SK-N-SH (cell line): ENCODE data around the gene TET2. TPM values are rescaled to one million over a fixed set of nuclear protein-coding genes. Genes with fewer than 3 reads are reported as not detected.

Experiments
- CTCF ChIA-PET: fragments of 300-600, 350-600 bp; formaldehyde crosslinking; extraction: SDS; loops from one replicate; lab custom pipeline; 2021; lab: Yijun Ruan, JAX
- POLR2A ChIA-PET: fragments of 350-600 bp; sonication (Branson Sonifier 250); formaldehyde crosslinking; extraction: SDS; loops from one replicate; lab custom pipeline; 2020; ENCODE audit warnings: antibody characterized with exemption, inconsistent platforms; lab: Yijun Ruan, JAX
- DNase-seq: peaks from one replicate; pipeline ENCODE4 v3.0.0; 2012
- H2AFZ ChIP-seq: fragments of 200-600 bp; sonication (generic); 2 replicates; pipeline ENCODE4 v1.8.1; 2016; ENCODE audit warnings: antibody characterized with exemption, mild to moderate bottlenecking, low read depth
- H3F3A ChIP-seq: fragments of 200-600 bp; sonication (generic); replicated peaks from 2 replicates; pipeline ENCODE3; 2016; ENCODE audit warnings: antibody characterized with exemption, mild to moderate bottlenecking; ENCODE audit not compliant: insufficient read depth
- H3K27ac ChIP-seq, 2 experiments: fragments of 200-500 bp in 1 of 2; fragments of 200-600 bp in 1 of 2; sonication (Bioruptor generic) in 1 of 2; sonication (generic), shearing (Covaris generic) in 1 of 2; 2 replicates each; pipeline versions ENCODE4 v1.5.1 to v1.6.1; 2014 to 2016; ENCODE audit warnings: low read depth in 2 of 2, inconsistent platforms in 1 of 2, low read length in 1 of 2, mild to moderate bottlenecking in 1 of 2, mixed read lengths in 1 of 2
- H3K27me3 ChIP-seq: fragments of 200-600 bp; sonication (generic), shearing (Covaris generic); 2 replicates; pipeline ENCODE4 v1.6.1; 2016; ENCODE audit warnings: mixed run types; ENCODE audit not compliant: insufficient read depth
- H3K36me3 ChIP-seq, 2 experiments: fragments of 200-500 bp in 1 of 2; fragments of 200-600 bp in 1 of 2; sonication (Bioruptor generic) in 1 of 2; sonication (generic) in 1 of 2; replicated peaks in 1 of 2; 2 replicates each; pipeline versions ENCODE3 to v1.5.1; 2014 to 2016; ENCODE audit warnings: low read length in 1 of 2, mild to moderate bottlenecking in 1 of 2; ENCODE audit not compliant: insufficient read depth in 2 of 2, control insufficient read depth in 1 of 2
- H3K4me1 ChIP-seq, 2 experiments: fragments of 200-500 bp in 1 of 2; fragments of 200-600 bp in 1 of 2; sonication (Bioruptor generic) in 1 of 2; sonication (generic), shearing (Covaris generic) in 1 of 2; 2 replicates each; pipeline versions ENCODE4 v1.5.1 to v1.6.1; 2014 to 2016; ENCODE audit warnings: low read depth in 1 of 2, low read length in 1 of 2, mixed run types in 1 of 2; ENCODE audit not compliant: insufficient read depth in 2 of 2, control insufficient read depth in 1 of 2
- H3K4me2 ChIP-seq: fragments of 200-600 bp; sonication (generic), shearing (Covaris generic); 2 replicates; pipeline ENCODE4 v1.6.1; 2017; ENCODE audit warnings: mixed run types
- H3K4me3 ChIP-seq, 2 experiments: fragments of 200-500 bp in 1 of 2; fragments of 200-600 bp in 1 of 2; sonication (Bioruptor generic) in 1 of 2; sonication (generic), shearing (Covaris generic) in 1 of 2; 2 replicates each; pipeline versions ENCODE4 v1.5.1 to v1.8.1; 2014 to 2016; ENCODE audit warnings: low read depth in 2 of 2, inconsistent platforms in 1 of 2, low read length in 1 of 2, mild to moderate bottlenecking in 1 of 2, mixed read lengths in 1 of 2, moderate library complexity in 1 of 2
- H3K79me2 ChIP-seq: fragments of 200-600 bp; sonication (generic); 2 replicates; pipeline ENCODE4 v1.8.1; 2017; ENCODE audit warnings: mild to moderate bottlenecking; ENCODE audit not compliant: insufficient read depth
- H3K9ac ChIP-seq: fragments of 200-600 bp; sonication (generic); 2 replicates; pipeline ENCODE4 v1.6.1; 2017; ENCODE audit warnings: mixed run types
- H3K9me2 ChIP-seq: fragments of 200-600 bp; sonication (generic); 2 replicates; pipeline ENCODE4 v1.6.1; 2017; ENCODE audit warnings: mixed run types
- H3K9me3 ChIP-seq: fragments of 200-600 bp; sonication (generic); 2 replicates; pipeline ENCODE4 v1.6.1; 2017; ENCODE audit warnings: mixed run types, mild to moderate bottlenecking, moderate library complexity
- H4K20me1 ChIP-seq: fragments of 200-600 bp; sonication (generic); 2 replicates; pipeline ENCODE4 v1.6.1; 2017; ENCODE audit warnings: mild to moderate bottlenecking, mixed run types; ENCODE audit not compliant: insufficient read depth
- CHD2 ChIP-seq: fragments of 150-350 bp; IDR thresholded peaks from 2 replicates; pipeline ENCODE4 v1.6.1; 2018; ENCODE audit warnings: low read length; ENCODE audit not compliant: partially characterized antibody
- CTCF ChIP-seq: fragments of 200-600 bp; sonication (generic); IDR thresholded peaks from 2 replicates; pipeline ENCODE4 v1.6.1; 2017; ENCODE audit warnings: antibody characterized with exemption, mild to moderate bottlenecking, moderate library complexity
- EP300 ChIP-seq, 2 experiments: IDR thresholded peaks; 2 replicates each; pipeline versions ENCODE4 v1.4.0 to v1.6.1; 2012; ENCODE audit warnings: borderline replicate concordance in 1 of 2, low read depth in 1 of 2, low read length in 1 of 2
- EZH2phosphoT487 ChIP-seq: fragments of 200-600 bp; sonication (generic); IDR thresholded peaks from 2 replicates; pipeline ENCODE4 v1.6.1; 2017; ENCODE audit warnings: low read depth, mixed run types, mild to moderate bottlenecking, antibody characterized with exemption, moderate library complexity, borderline replicate concordance
- FOSL2 ChIP-seq: IDR thresholded peaks from 2 replicates; pipeline ENCODE4 v1.4.0; 2012; ENCODE audit warnings: low read depth, mild to moderate bottlenecking, moderate library complexity, borderline replicate concordance
- FOXJ3 ChIP-seq: sonication (generic); formaldehyde crosslinking; IDR thresholded peaks from 2 replicates; pipeline ENCODE4 v1.5.1; 2020; ENCODE audit warnings: mild to moderate bottlenecking, missing genetic modification reagents
- GABPA ChIP-seq: IDR thresholded peaks from 2 replicates; pipeline ENCODE4 v1.4.0; 2012; ENCODE audit warnings: low read depth, mild to moderate bottlenecking
- IRF3 ChIP-seq: fragments of 150-350 bp; IDR thresholded peaks from 2 replicates; pipeline ENCODE4 v1.6.1; 2016; ENCODE audit warnings: mild to moderate bottlenecking, low read depth, low read length
- MAX ChIP-seq: IDR thresholded peaks from 2 replicates; pipeline ENCODE4 v1.4.0; 2012; ENCODE audit warnings: low read depth
- MEF2A ChIP-seq: IDR thresholded peaks from 2 replicates; pipeline ENCODE4 v1.4.0; 2012; ENCODE audit warnings: low read depth, borderline replicate concordance
- POLR2AphosphoS5 ChIP-seq: IDR thresholded peaks from 2 replicates; pipeline ENCODE4 v1.6.1; 2012; ENCODE audit warnings: low read depth, low read length
- RAD21 ChIP-seq: IDR thresholded peaks from 2 replicates; pipeline ENCODE4 v1.6.1; 2012; ENCODE audit warnings: mild to moderate bottlenecking, low read length
- REST ChIP-seq: IDR thresholded peaks from 2 replicates; pipeline ENCODE4 v1.6.1; 2012; ENCODE audit warnings: mild to moderate bottlenecking, low read depth, low read length, moderate library complexity
- RXRA ChIP-seq: IDR thresholded peaks from 2 replicates; pipeline ENCODE4 v1.4.0; 2012; ENCODE audit warnings: low read depth, mild to moderate bottlenecking, borderline replicate concordance
- SMC3 ChIP-seq: IDR thresholded peaks from 2 replicates; pipeline ENCODE4 v1.6.1; 2012; ENCODE audit warnings: low read depth, low read length, improper control_type of control experiment
- USF2 ChIP-seq: fragments of 150-350 bp; IDR thresholded peaks from 2 replicates; pipeline ENCODE4 v1.6.1; 2017; ENCODE audit warnings: antibody characterized with exemption, low read length, low read depth, borderline replicate concordance
- YY1 ChIP-seq: IDR thresholded peaks from 2 replicates; pipeline ENCODE4 v1.4.0; 2012; ENCODE audit warnings: low read depth, mild to moderate bottlenecking
- ZBTB33 ChIP-seq: IDR thresholded peaks from 2 replicates; pipeline ENCODE4 v1.4.0; 2012; ENCODE audit warnings: low read depth, borderline replicate concordance
- WGBS: methylation state at CpG from one replicate; pipeline ENCODE4 v1.1.6; 2017; ENCODE audit warnings: low lambda C conversion rate; 5-methylcytosine and 5-hydroxymethylcytosine counted together
- polyA plus RNA-seq, 3 experiments: library from polyadenylated mRNA; depleted of rRNA; stranded (reverse); fragments of >200 nt; gene quantifications; 2 replicates each; pipeline ENCODE4 v1.2.3, GENCODE V29; 2012

Gene TET2
- polyA plus RNA-seq, 1 of the 3 experiments (the other 2 are of a cell fraction) = 3.5 TPM

GRCh38 chr4:105288121-105288520, 141.4 kb downstream of the TET2 start:
- H3K4me3 ChIP-seq = no peak overlapping the region
- H3K4me2 ChIP-seq = no peak overlapping the region
- H3K27ac ChIP-seq = no peak overlapping the region
- no peaks in the 10 kb centered on the region for H3K27me3 ChIP-seq
- no peak overlapping the region for H3K9ac ChIP-seq
- no peaks in the 10 kb centered on the region for H3K79me2 ChIP-seq
- H3K4me1 ChIP-seq = no peaks in the 10 kb centered on the region
- H2AFZ ChIP-seq = no peak overlapping the region
- DNase-seq = no peak
- CTCF ChIA-PET = no interaction called here
- TF ChIP-seq IRF3 (no peak), SMC3 (no peak), MAX (no peak), POLR2AphosphoS5 (no peak), EP300 (IDR thresholded peaks at IDR 0.05; ENCODE audit: borderline replicate concordance in 1 of 2, low read depth in 1 of 2, low read length in 1 of 2) (no peak), RAD21 (no peak), ZBTB33 (no peak), CTCF (no peak), YY1 (no peak), USF2 (no peak), REST (no peak), RXRA (no peak), EZH2phosphoT487 (no peak), GABPA (no peak), FOXJ3 (CRISPR knock-in tag) (no peak), CHD2 (no peak), FOSL2 (no peak), MEF2A (no peak)
- H3K9me2 ChIP-seq = no peaks in the 10 kb centered on the region
- no peaks in the 10 kb centered on the region for H3K36me3 ChIP-seq
- POLR2A ChIA-PET = no interaction called here
- H4K20me1 ChIP-seq = no peaks in the 10 kb centered on the region
- H3F3A ChIP-seq = no peaks in the 10 kb centered on the region
- no peaks in the 10 kb centered on the region for H3K9me3 ChIP-seq
- WGBS = 78% methylated on average over 2 of the region's 2 CpGs
